Thymus (tissue), 14 donors: ENCODE results near the gene TEX9. TPM values are rescaled to one million over a fixed set of nuclear protein-coding genes. Genes with fewer than 3 reads are reported as not detected.
A peak's percentile ranks its signal among the peaks of the same experiment; 100 is the strongest.
"Not testable (repeated sequence)": the region's sequence is repeated elsewhere in the genome, so short reads cannot be mapped to it uniquely, and the experiment has no call there.

Source experiments
- DNase-seq, 9 donors: peaks; one replicate each; pipeline ENCODE4 v3.0.0-alpha.2; 2013; ENCODE audit warnings: low spot score in 9 of 9, low read depth in 6 of 9, missing footprints in 1 of 9
- H3K27ac ChIP-seq, 2 donors: one replicate each; pipeline ENCODE4 v1.5.1; 2013; ENCODE audit warnings: control low read depth in 1 of 2, low read depth in 1 of 2, low read length in 1 of 2, mild to moderate bottlenecking in 1 of 2, moderate library complexity in 1 of 2
- H3K27me3 ChIP-seq, 2 donors: one replicate each; pipeline ENCODE4 v1.5.1; 2013; ENCODE audit warnings: low read length in 1 of 2; ENCODE audit not compliant: control insufficient read depth in 2 of 2, insufficient read depth in 1 of 2
- H3K36me3 ChIP-seq, 2 donors: one replicate each; pipeline ENCODE4 v1.5.1; 2013; ENCODE audit warnings: low read length in 1 of 2, mild to moderate bottlenecking in 1 of 2, moderate library complexity in 1 of 2; ENCODE audit not compliant: control insufficient read depth in 2 of 2, insufficient read depth in 2 of 2
- H3K4me1 ChIP-seq, 2 donors: one replicate each; pipeline ENCODE4 v1.5.1; 2013; ENCODE audit warnings: low read length in 2 of 2; ENCODE audit not compliant: control insufficient read depth in 2 of 2, insufficient read depth in 2 of 2
- H3K4me3 ChIP-seq, 2 donors: one replicate each; pipeline ENCODE4 v1.5.1; 2013; ENCODE audit warnings: low read length in 2 of 2, control low read depth in 1 of 2, mild to moderate bottlenecking in 1 of 2
- H3K9me3 ChIP-seq, 2 donors: one replicate each; pipeline ENCODE4 v1.5.1; 2013; ENCODE audit warnings: low read length in 1 of 2, mild to moderate bottlenecking in 1 of 2; ENCODE audit not compliant: control insufficient read depth in 2 of 2, insufficient read depth in 1 of 2
- WGBS: extraction: QIAGEN DNeasy Blood & Tissue Kit; methylation state at CpG from one replicate; pipeline ENCODE4 v1.1.7; 2013; 5-methylcytosine and 5-hydroxymethylcytosine counted together
- long read RNA-seq, 10 donors: transcript quantifications; one replicate each; lab custom pipeline, GENCODE V29; 2026
- polyA plus RNA-seq: library from polyadenylated mRNA; stranded (reverse); fragments of 200-250 nt; gene quantifications from one replicate; pipeline ENCODE4 v1.2.3, GENCODE V29; 2013
- total RNA-seq: library from RNA; stranded (reverse); fragments of 120-200 nt; gene quantifications from one replicate; pipeline ENCODE4 v1.2.4, GENCODE V29; 2013
- donor health status: healthy.

The TEX9 gene
- total RNA-seq (5.0 TPM), polyA plus RNA-seq (3.5 TPM)
- long read RNA-seq, donor 1 = 0 reads
- long read RNA-seq, donor 2 = 0 reads
- long read RNA-seq, donor 3, partial matches to known transcripts = 126 of 126 reads
- long read RNA-seq, donor 3, other reads (novel, unspliced or antisense) = 0 of 126 reads
- long read RNA-seq, donor 4, partial matches to known transcripts = 16 of 25 reads
- long read RNA-seq, donor 4, other reads (novel, unspliced or antisense) = 9 of 25 reads
- long read RNA-seq, donor 5 = 0 reads
- long read RNA-seq, donor 6, partial matches to known transcripts = 46 of 55 reads
- long read RNA-seq, donor 6, other reads (novel, unspliced or antisense) = 9 of 55 reads
- long read RNA-seq, donor 7 = 0 reads
- long read RNA-seq, donor 8, partial matches to known transcripts = 5 of 11 reads
- long read RNA-seq, donor 8, other reads (novel, unspliced or antisense) = 6 of 11 reads
- long read RNA-seq, donor 9, partial matches to known transcripts = 26 of 26 reads
- long read RNA-seq, donor 9, other reads (novel, unspliced or antisense) = 0 of 26 reads
- long read RNA-seq, donor 10 = 0 reads

DNA sequence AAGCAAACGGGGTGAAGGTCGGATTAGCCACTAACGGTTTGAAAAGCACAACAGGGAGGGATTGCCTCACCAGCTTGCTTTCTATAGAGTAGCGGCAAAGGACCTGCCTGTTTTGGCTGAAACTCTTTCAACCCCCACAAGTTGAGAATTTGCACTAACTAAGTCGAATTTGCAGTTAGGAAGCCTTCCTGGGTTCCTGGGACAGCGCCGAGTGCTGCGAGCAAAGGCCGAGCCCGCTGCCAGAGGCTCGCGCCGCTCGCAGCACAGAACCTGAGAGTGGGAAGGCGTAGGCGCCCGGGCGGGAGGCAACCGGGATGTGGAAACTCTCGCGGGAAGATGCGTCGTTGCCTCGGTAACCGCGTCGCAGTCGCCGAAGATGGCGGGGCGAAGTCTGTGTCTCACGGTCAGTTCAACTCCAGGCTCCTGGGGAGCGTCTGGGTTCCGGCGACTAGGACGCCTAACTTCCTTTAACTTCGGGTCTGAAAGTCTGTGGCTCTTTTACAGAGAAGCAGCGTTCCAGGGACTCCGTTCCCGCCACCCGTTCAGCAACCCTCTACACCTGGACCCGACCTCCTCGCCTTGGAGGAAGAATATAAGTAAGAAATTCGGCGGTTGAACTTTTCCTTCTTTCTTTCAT is at the start of gene TEX9:
TSS of gene TEX9 (plus strand) at position 352 of the 637 bp plus-strand sequence. CDS start at position 377, 25 bp downstream.
- DNase-seq = peak; percentile 74 to 91 (median 81)
- no peaks in the 10 kb centered on the region for H3K9me3 ChIP-seq
- H3K27me3 ChIP-seq = no peaks in the 10 kb centered on the region
- no peak within 1 kb of the TSS for H3K27ac ChIP-seq
- no peaks in the 10 kb centered on the region for H3K36me3 ChIP-seq
- peak within 1 kb of the TSS; percentile 59 to 76 for H3K4me3 ChIP-seq
- peaks cover 0 to 4% of the 10 kb centered on the region in 2 donors for H3K4me1 ChIP-seq
- under 1% methylated on average over 45 of the region's 45 CpGs for WGBS

DNA sequence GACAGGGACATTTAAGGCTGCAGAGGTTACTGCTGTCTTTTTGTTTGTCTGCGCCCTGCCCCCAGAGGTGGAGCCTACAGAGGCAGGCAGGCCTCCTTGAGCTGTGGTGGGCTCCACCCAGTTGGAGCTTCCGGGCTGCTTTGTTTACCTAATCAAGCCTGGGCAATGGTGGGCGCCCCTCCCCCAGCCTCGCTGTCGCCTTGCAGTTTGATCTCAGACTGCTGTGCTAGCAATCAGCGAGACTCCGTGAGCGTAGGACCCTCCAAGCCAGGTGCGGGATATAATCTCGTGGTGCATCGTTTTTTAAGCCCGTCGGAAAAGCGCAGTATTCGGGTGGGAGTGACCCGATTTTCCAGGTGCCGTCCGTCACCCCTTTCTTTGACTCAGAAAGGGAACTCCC is 48.7 kb upstream of the TEX9 start:
- not testable (repeated sequence) for H3K4me3 ChIP-seq, H3K27me3 ChIP-seq, H3K9me3 ChIP-seq, H3K36me3 ChIP-seq, H3K27ac ChIP-seq, H3K4me1 ChIP-seq, DNase-seq
- WGBS = 97% methylated on average over 17 of the region's 18 CpGs

DNA sequence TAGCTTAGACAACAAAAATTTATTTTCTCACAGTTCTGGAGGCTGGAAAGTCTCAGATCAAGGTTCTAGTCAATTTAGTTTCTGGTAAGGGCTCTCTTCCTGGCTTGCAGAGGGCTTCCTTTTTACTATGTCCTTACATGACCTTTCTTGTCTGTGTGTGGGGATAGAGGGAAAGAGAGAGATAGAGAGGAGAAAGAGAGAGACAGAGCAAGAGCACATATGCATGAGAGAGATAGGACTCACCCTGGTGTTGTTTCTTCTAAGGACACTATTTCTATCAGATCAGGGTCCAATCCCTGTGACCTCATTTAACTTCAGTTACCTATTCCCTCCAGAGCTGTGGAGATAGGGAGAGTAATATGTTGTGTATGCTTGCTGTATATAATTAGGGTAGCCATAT is 44.9 kb upstream of the TEX9 start:
- no peak overlapping the region for H3K27ac ChIP-seq
- H3K36me3 ChIP-seq = no peaks in the 10 kb centered on the region
- no peaks in the 10 kb centered on the region for H3K4me1 ChIP-seq
- DNase-seq = no peak
- no peak overlapping the region for H3K4me3 ChIP-seq
- H3K9me3 ChIP-seq = no peaks in the 10 kb centered on the region
- no peaks in the 10 kb centered on the region for H3K27me3 ChIP-seq

DNA sequence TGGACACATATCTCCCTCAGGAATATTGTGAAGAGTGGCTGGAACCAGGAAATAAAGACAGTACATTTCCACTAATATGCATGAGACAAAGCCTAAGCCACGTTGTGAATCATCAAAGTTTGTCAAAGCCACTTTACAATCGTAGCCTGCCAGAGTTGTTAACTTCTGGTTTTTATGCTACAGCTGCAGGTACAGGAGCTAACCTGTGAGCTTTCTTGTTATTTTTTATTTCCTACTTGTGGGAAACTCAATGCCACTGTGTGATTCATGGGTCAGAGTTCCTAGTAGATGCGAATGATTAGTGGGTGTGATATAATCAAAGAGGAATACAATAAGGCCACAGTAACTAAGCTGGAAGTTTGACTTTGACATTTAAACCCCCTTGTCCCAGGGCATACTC is 44.4 kb upstream of the TEX9 start:
- H3K27ac ChIP-seq = no peak overlapping the region
- H3K4me1 ChIP-seq = no peaks in the 10 kb centered on the region
- H3K27me3 ChIP-seq = no peaks in the 10 kb centered on the region
- DNase-seq = no peak
- no peaks in the 10 kb centered on the region for H3K9me3 ChIP-seq
- WGBS = 95% methylated on average over 3 of the region's 3 CpGs
- H3K36me3 ChIP-seq = no peaks in the 10 kb centered on the region
- no peak overlapping the region for H3K4me3 ChIP-seq

DNA sequence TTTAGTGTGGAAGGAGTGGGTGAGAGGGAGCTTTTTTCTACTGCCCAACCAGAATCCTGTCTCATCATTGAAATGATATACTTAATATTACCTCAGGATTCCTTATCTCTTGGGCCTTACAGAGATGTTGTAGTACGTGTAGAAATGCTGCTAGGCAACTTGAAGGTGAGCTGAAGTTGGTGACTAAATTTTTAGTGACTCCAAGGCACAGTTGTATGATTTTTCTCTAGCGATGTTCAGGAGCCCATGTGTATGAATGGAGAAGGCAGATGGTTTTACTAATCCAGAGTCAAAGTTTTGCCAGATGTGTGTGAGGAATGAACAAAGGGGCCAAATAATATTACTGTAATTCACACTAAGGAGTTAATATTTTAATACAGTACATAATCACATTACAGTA is 42.8 kb upstream of the TEX9 start:
- 47% methylated on average over 2 of the region's 2 CpGs for WGBS
- H3K27me3 ChIP-seq = no peaks in the 10 kb centered on the region
- DNase-seq = no peak

DNA sequence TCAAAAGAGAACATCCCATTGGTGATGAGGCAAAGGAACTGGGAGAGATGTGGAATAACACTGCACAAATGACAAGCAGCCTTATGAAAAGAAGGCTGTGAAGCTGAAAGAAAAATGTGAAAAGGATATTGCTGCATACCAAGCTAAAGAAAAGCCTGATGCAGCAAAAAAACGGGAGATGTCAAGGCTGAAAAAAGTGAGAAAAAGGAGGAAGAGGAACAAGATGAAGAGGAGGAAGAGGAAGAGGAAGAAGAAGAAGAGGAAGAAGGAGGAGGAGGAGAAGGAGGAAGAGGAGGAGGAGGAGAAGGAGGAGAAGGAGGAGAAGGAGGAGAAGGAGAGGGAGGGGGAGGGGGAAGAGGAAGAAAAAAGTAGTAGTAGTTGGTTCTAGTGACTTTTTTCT is 41.8 kb upstream of the TEX9 start:
- WGBS = 60% methylated on average over 1 of the region's 1 CpG
- no peak for DNase-seq
- Histone ChIP-seq H3K27me3 (no peaks in the 10 kb centered on the region), H3K4me3 (no peak overlapping the region), H3K4me1 (no peaks in the 10 kb centered on the region), H3K9me3 (no peaks in the 10 kb centered on the region), H3K27ac (no peak overlapping the region), H3K36me3 (no peaks in the 10 kb centered on the region)

More for the DNA sequence above, 42.8 kb upstream of the TEX9 start:
- H3K4me1 ChIP-seq = no peaks in the 10 kb centered on the region
- no peaks in the 10 kb centered on the region for H3K36me3 ChIP-seq
- no peak overlapping the region for H3K4me3 ChIP-seq
- H3K9me3 ChIP-seq = no peaks in the 10 kb centered on the region
- no peak overlapping the region for H3K27ac ChIP-seq

DNA sequence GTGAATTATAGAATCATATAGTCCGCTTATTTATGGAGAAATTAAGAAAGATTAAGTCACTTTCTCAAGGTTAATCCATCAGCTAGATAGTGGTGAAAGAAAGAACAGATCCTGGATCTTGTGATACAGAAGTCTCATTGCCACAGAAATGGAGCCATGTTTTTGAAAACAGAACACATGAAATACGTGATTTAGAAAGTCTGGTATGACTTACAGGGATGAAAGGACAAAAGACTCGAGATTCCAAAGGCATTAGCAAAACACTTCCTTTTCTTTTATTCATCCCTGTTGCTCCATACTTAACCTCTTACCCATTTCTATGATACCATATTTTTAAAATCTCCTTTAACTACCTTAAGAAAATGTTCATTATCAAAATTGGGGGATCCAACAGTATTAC is 40.0 kb upstream of the TEX9 start:
- no peak overlapping the region for H3K27ac ChIP-seq
- 65% methylated on average over 3 of the region's 3 CpGs for WGBS
- H3K4me1 ChIP-seq = no peaks in the 10 kb centered on the region
- H3K27me3 ChIP-seq = no peaks in the 10 kb centered on the region
- DNase-seq = no peak
- H3K9me3 ChIP-seq = no peaks in the 10 kb centered on the region
- H3K4me3 ChIP-seq = no peak overlapping the region
- no peaks in the 10 kb centered on the region for H3K36me3 ChIP-seq

DNA sequence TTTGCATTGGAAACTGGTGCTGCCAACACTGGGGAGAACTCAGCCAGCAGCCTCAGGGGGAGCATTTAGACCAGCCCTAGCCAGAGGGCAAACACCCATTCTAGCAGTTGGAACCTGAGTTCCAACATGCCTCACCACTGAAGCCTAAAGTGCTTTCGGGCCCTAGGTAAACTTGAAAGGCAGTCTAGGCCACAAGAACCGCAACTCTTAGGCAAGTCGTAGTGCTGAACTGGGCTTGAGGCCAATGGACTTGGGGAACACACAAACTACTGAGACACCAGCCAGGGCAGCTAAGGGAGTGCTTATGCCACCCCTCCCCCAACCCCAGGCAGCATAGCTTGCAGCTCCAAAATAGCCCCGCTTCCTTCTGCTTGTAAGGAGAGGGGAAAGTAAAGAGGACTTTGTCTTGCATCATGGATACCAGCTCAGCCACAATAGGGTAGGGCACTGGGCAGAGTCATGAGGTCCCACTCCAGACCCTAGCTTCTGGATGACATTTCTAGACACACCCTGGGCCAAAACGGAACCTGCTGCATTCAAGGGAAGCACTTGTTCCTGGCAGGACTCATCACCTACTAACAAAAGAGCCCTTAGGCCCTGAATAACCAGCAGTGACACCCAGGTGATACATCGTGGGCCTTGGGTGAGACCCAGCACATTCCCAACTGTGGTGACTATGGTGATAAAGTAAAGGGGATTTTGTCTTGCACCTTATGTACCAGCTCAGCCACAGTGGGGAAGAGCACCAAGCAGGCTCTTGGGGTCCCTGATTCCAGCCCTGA is 37.3 kb upstream of the TEX9 start:
- Histone ChIP-seq H3K36me3 (no peaks in the 10 kb centered on the region), H3K9me3 (no peaks in the 10 kb centered on the region), H3K27ac (no peak overlapping the region), H3K27me3 (no peaks in the 10 kb centered on the region), H3K4me1 (no peaks in the 10 kb centered on the region), H3K4me3 (no peak overlapping the region)
- no peak for DNase-seq
- WGBS = 81% methylated on average over 6 of the region's 6 CpGs
